MM.1S (cell line): ENCODE data around the gene MAML3.

Source experiments
- DNase-seq: peaks from one replicate; pipeline ENCODE4 v3.0.0-alpha.2; 2015
- H2AFZ ChIP-seq: fragments of 300-600 bp; sonication (generic); 2 replicates; pipeline ENCODE4 v1.6.0; 2016; ENCODE audit warnings: antibody characterized with exemption, low read length
- H3F3A ChIP-seq: fragments of 300-600 bp; sonication (generic); 2 replicates; pipeline ENCODE4 v1.6.1; 2016; ENCODE audit warnings: mild to moderate bottlenecking, antibody characterized with exemption, low read length, moderate library complexity, mixed read lengths; ENCODE audit not compliant: insufficient read depth
- H3K27ac ChIP-seq: fragments of 300-600 bp; sonication (generic); 2 replicates; pipeline ENCODE4 v1.5.1; 2016; ENCODE audit warnings: mild to moderate bottlenecking, low read length
- H3K27me3 ChIP-seq: fragments of 300-600 bp; sonication (generic); replicated peaks from 2 replicates; pipeline ENCODE4 v1.6.0; 2016; ENCODE audit warnings: low read length; ENCODE audit not compliant: insufficient read depth
- H3K36me3 ChIP-seq: fragments of 300-600 bp; sonication (generic); replicated peaks from 2 replicates; pipeline ENCODE4 v1.6.1; 2016; ENCODE audit warnings: mild to moderate bottlenecking, low read length, mixed read lengths; ENCODE audit not compliant: insufficient read depth
- H3K4me1 ChIP-seq: fragments of 300-600 bp; sonication (generic); 2 replicates; pipeline ENCODE4 v1.6.1; 2016; ENCODE audit warnings: low read length, mixed read lengths
- H3K4me2 ChIP-seq: fragments of 300-600 bp; sonication (generic); 2 replicates; pipeline ENCODE4 v1.6.0; 2016; ENCODE audit warnings: low read depth, low read length
- H3K4me3 ChIP-seq: fragments of 300-600 bp; sonication (generic); 2 replicates; pipeline ENCODE4 v1.5.1; 2016; ENCODE audit warnings: low read length, mixed read lengths
- H3K79me2 ChIP-seq: fragments of 300-600 bp; sonication (generic); 2 replicates; pipeline ENCODE4 v1.6.1; 2016; ENCODE audit warnings: mixed run types, low read length, mixed read lengths
- H3K9ac ChIP-seq: fragments of 300-600 bp; sonication (generic); 2 replicates; pipeline ENCODE4 v1.6.1; 2016; ENCODE audit warnings: low read length, mixed read lengths
- H3K9me2 ChIP-seq: fragments of 300-600 bp; sonication (generic); replicated peaks from 2 replicates; pipeline ENCODE4 v1.6.1; 2016; ENCODE audit warnings: mild to moderate bottlenecking, low read length, mixed read lengths; ENCODE audit not compliant: insufficient read depth
- H3K9me3 ChIP-seq: fragments of 300-600 bp; sonication (generic); replicated peaks from 2 replicates; pipeline ENCODE4 v1.6.1; 2016; ENCODE audit warnings: mild to moderate bottlenecking, low read length, mixed read lengths; ENCODE audit not compliant: insufficient read depth
- H4K20me1 ChIP-seq: fragments of 300-600 bp; sonication (generic); 2 replicates; pipeline ENCODE4 v1.6.1; 2016; ENCODE audit warnings: mild to moderate bottlenecking, low read length, moderate library complexity, mixed read lengths; ENCODE audit not compliant: insufficient read depth
- EZH2 ChIP-seq: fragments of 300-600 bp; sonication (generic); optimal IDR thresholded peaks from 2 replicates; pipeline ENCODE3; 2017; ENCODE audit warnings: low read depth, mild to moderate bottlenecking, antibody characterized with exemption, low read length, mixed read lengths
- EZH2phosphoT487 ChIP-seq: fragments of 300-600 bp; sonication (generic); IDR thresholded peaks from 2 replicates; pipeline ENCODE4 v1.6.1; 2018; ENCODE audit warnings: antibody characterized with exemption, low read length
- TF ChIP-seq, protein P1 (sequence below): fragments of 300-600 bp; sonication (generic); IDR thresholded peaks from 2 replicates; pipeline ENCODE4 v1.5.1; 2016; ENCODE audit warnings: antibody characterized with exemption, low read length, mixed read lengths

MAML3 gene

DNA sequence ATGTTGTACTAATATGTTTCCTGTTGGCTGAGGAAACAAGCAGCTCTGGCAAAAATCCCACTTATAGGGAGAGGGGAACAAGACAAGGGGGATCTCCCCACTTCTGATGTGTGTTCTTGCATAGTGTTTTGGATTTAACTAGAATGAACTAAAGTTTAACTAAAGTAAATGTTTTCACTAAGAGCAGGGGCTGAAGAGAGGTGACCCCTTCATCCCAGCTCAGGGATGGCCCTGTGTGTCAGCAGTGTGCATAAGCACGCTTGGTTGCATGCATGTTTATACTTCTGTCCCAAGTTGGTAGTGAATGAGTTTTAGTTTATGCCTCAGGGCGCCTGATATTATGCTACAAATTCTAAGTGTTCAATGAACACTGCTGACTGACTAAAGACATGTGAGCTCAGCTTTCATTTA is 319.0 kb downstream of the MAML3 start:
- Histone ChIP-seq H3K9me2 (no peaks in the 10 kb centered on the region), H3K79me2 (no peaks in the 10 kb centered on the region), H3K27me3 (no peaks in the 10 kb centered on the region), H3K4me3 (no peak overlapping the region), H3K36me3 (no peaks in the 10 kb centered on the region), H3K9ac (no peak overlapping the region), H2AFZ (no peak overlapping the region), H4K20me1 (no peaks in the 10 kb centered on the region), H3K27ac (no peak overlapping the region), H3K4me1 (no peaks in the 10 kb centered on the region), H3F3A (no peaks in the 10 kb centered on the region), H3K9me3 (no peaks in the 10 kb centered on the region), H3K4me2 (no peak overlapping the region)
- DNase-seq = no peak
- TF ChIP-seq, protein P1, sequence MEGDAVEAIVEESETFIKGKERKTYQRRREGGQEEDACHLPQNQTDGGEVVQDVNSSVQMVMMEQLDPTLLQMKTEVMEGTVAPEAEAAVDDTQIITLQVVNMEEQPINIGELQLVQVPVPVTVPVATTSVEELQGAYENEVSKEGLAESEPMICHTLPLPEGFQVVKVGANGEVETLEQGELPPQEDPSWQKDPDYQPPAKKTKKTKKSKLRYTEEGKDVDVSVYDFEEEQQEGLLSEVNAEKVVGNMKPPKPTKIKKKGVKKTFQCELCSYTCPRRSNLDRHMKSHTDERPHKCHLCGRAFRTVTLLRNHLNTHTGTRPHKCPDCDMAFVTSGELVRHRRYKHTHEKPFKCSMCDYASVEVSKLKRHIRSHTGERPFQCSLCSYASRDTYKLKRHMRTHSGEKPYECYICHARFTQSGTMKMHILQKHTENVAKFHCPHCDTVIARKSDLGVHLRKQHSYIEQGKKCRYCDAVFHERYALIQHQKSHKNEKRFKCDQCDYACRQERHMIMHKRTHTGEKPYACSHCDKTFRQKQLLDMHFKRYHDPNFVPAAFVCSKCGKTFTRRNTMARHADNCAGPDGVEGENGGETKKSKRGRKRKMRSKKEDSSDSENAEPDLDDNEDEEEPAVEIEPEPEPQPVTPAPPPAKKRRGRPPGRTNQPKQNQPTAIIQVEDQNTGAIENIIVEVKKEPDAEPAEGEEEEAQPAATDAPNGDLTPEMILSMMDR = no peak
- TF ChIP-seq EZH2phosphoT487 (no peak), EZH2 (no peak)

DNA sequence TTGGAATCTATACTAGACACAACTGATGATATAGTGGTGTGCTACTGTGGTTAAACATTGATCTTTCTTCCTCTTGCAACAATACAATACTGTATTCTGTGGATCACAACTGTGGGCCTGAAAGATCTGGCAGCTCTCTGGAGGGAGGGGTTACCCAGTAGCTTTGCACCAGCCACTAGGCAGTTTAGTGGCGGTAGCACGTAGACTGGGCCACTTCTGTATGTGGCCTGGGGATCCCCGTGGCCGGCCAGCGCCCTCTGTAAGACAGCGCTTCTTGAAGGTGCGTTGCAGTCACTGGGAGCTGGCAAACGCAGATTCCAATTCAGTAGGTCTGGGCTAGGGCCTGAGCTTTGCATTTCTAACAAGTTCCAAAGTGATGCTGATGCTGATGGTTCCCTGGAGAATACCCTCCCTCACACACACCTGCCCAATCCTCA is 319.7 kb downstream of the MAML3 start:
- no peaks in the 10 kb centered on the region for H3K27me3 ChIP-seq
- no peaks in the 10 kb centered on the region for H4K20me1 ChIP-seq
- TF ChIP-seq EZH2phosphoT487 = no peak
- TF ChIP-seq, protein P1 = no peak
- no peak for TF ChIP-seq EZH2
- no peaks in the 10 kb centered on the region for H3K9me3 ChIP-seq
- H3K4me2 ChIP-seq = no peak overlapping the region
- no peak overlapping the region for H3K27ac ChIP-seq
- no peaks in the 10 kb centered on the region for H3K4me1 ChIP-seq
- H3K9ac ChIP-seq = no peak overlapping the region
- H2AFZ ChIP-seq = no peak overlapping the region
- H3K9me2 ChIP-seq = no peaks in the 10 kb centered on the region
- no peak overlapping the region for H3K4me3 ChIP-seq
- H3K36me3 ChIP-seq = no peaks in the 10 kb centered on the region
- no peaks in the 10 kb centered on the region for H3F3A ChIP-seq
- no peak for DNase-seq
- no peaks in the 10 kb centered on the region for H3K79me2 ChIP-seq

DNA sequence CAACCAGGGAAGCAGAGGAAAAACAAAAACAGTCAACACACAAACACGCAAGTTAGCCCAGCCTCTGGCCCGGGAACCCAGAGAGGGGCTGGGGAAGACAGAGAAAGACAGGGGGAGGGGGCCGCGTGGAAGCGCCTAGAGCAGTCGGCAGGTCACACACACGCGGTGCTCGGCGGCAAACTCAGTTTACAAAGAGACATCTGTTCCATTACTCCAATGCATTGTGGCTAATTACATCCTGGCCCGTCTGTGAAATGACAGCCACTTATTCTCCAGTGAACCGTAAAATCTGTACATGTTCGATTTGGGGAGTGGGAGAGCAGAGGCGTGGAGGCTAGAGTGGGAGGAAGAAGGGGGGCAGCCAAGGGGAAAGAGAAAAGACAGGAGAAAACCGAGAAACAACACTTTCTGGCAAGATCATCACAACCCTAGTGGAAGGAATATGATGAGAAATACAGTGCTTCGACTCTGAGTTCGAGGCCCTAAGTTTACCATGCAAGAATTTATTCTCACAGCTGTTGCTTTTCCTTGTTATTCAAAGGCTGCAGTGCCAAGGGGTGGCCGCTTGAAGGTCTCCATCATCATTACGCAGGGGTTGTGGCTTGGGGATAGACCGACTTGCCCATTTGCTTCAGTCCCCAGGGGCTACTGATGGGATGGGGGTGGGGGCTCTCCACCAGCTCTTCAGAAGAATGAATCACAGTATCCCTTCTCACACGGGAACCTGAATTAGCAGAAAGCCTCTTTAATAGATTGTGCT is 320.7 kb downstream of the MAML3 start:
- TF ChIP-seq, protein P1 = no peak
- TF ChIP-seq EZH2phosphoT487 (no peak), EZH2 (no peak)
- no peaks in the 10 kb centered on the region for H3F3A ChIP-seq
- no peaks in the 10 kb centered on the region for H3K9me2 ChIP-seq
- H3K4me2 ChIP-seq = no peak overlapping the region
- no peaks in the 10 kb centered on the region for H4K20me1 ChIP-seq
- H3K27me3 ChIP-seq = no peaks in the 10 kb centered on the region
- no peak overlapping the region for H2AFZ ChIP-seq
- no peak for DNase-seq
- H3K4me3 ChIP-seq = no peak overlapping the region
- H3K27ac ChIP-seq = no peak overlapping the region
- no peaks in the 10 kb centered on the region for H3K36me3 ChIP-seq
- H3K79me2 ChIP-seq = no peaks in the 10 kb centered on the region
- H3K9me3 ChIP-seq = no peaks in the 10 kb centered on the region
- H3K9ac ChIP-seq = no peak overlapping the region
- H3K4me1 ChIP-seq = no peaks in the 10 kb centered on the region
